Stomach (tissue), 4 donors: ENCODE data around the gene FAM163B.

ENCODE experiments used
- CTCF ChIP-seq, 7 experiments: fragments of 450-650 bp in 4 of 7; fragments of 200-600 bp in 3 of 7; sonication (generic) in 3 of 7; IDR thresholded peaks; one replicate each; pipeline ENCODE4 v1.5.1; 2016 to 2019; ENCODE audit warnings: antibody characterized with exemption in 7 of 7, control low read depth in 2 of 7, mild to moderate bottlenecking in 1 of 7
- EP300 ChIP-seq: sonication (generic); formaldehyde crosslinking; IDR thresholded peaks from one replicate; pipeline ENCODE4 v1.6.1; 2017; ENCODE audit warnings: antibody characterized with exemption
- POLR2A ChIP-seq, 4 donors: fragments of 450-650 bp; IDR thresholded peaks; one replicate each; pipeline ENCODE4 v1.6.1; 2016; ENCODE audit warnings: antibody characterized with exemption in 4 of 4, control low read depth in 2 of 4, mild to moderate bottlenecking in 1 of 4, moderate library complexity in 1 of 4
- POLR2AphosphoS5 ChIP-seq, 3 donors: sonication (generic); formaldehyde crosslinking; IDR thresholded peaks; one replicate each; pipeline ENCODE4 v1.6.1; 2016; ENCODE audit warnings: antibody characterized with exemption in 3 of 3

DNA sequence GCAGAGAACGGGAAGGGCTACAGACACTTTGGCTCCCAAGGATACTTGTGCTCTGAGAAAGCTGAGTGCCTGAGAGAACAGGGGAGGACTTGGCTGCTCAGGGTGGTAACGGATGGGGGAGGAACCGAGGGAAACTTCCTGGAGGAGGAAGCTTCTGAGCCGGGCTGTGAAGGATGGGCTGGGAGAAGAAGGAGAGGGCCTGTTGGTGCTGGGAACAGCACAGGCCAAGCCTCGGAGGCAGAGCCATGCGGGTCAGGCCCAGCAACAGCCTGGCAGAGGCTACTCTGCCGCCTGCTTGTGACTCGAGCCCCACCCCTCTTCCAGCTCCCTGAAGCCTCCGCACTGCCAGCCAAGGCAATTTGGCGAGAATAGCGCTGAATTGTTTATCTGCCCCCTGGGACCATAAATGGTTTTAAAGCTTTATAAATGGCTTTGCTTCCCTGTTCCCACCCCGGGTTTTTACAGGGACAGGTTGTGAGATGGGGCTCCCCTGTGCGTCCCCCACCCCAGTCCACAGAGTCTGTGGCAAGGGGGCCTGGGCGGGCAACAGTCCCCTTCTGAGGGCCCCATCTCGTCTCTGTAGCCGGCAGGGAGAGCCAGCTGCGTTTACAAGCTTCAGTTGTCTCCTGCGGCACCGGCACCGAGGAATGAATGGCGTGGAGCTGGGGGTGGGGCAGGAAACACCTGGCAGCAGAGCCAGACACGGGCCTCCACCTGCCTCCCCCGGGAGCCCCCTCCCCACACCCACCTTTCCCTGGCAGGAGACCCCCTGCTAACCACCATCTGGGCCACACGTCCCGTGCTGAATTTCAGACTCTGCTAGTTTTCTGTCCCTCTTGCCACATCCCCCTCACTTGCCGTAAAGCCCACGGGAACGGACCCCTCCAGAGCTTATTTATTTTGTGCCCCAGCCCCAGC lies 24.4 kb downstream of the FAM163B start:
- no peak for TF ChIP-seq POLR2AphosphoS5 (IDR thresholded peaks at IDR 0.05)
- no peak for TF ChIP-seq CTCF (IDR thresholded peaks at IDR 0.05)
- TF ChIP-seq POLR2A (IDR thresholded peaks at IDR 0.05): no peak
- no peak for TF ChIP-seq EP300
